ENCODE data around the gene JOSD1. TPM values are rescaled to one million over a fixed set of nuclear protein-coding genes. Genes with fewer than 3 reads are reported as not detected.
A peak's percentile ranks its signal among the peaks of the same experiment; 100 is the strongest.

Gene JOSD1
- total and polyA plus RNA-seq, 5 donors from 2014 or later: 8.7 to 205 (median 11.1) TPM

GRCh38 chr22:38681582-38682335, 19.0 kb downstream of the JOSD1 start, which contains the start of gene TOMM22:
Gene TOMM22, plus strand, starts transcription at chr22:38681957. Its CDS starts 22 bp downstream, at chr22:38681979.
- DNase-seq (peak; percentile 77 to 89 (median 83)), ATAC-seq (ENCODE audit: low read depth in 2 of 2) (peak; percentile 90 to 92)
- H3K27me3 Mint-ChIP-seq: peaks cover 5% of the 10 kb centered on the region
- peak within 1 kb of the TSS; percentile 97 to 99 (median 97) for H3K27ac Mint-ChIP-seq
- Histone ChIP-seq H3K27ac (ENCODE audit: insufficient read depth, low read length, poor library complexity, severe bottlenecking) (peak within 1 kb of the TSS; percentile 85), H3K36me3 (ENCODE audit: control insufficient read depth, insufficient read depth, low read length) (peaks cover 33% of the 10 kb centered on the region), H3K9me3 (ENCODE audit: control insufficient read depth in 2 of 2, low read length in 2 of 2) (no peaks in the 10 kb centered on the region), H3K4me1 (ENCODE audit: control insufficient read depth, insufficient read depth, low read length, poor library complexity, severe bottlenecking) (peaks cover 17% of the 10 kb centered on the region), H3K27me3 (ENCODE audit: control insufficient read depth, insufficient read depth, low read length) (no peaks in the 10 kb centered on the region), H3K4me3 (ENCODE audit: low read depth, low read length) (peak within 1 kb of the TSS; percentile 89)
- no peaks in the 10 kb centered on the region for H3K9me3 Mint-ChIP-seq
- H3K4me1 Mint-ChIP-seq: peaks cover 6 to 21% (median 15%) of the 10 kb centered on the region in 4 donors
- peak within 1 kb of the TSS; percentile 98 to 100 (median 98) for H3K4me3 Mint-ChIP-seq
- H3K36me3 Mint-ChIP-seq: peaks cover 11% of the 10 kb centered on the region

GRCh38 chr22:38675833-38676232, 24.9 kb downstream of the JOSD1 start:
- Histone ChIP-seq H3K9me3 (ENCODE audit: control insufficient read depth in 2 of 2, low read length in 2 of 2) (no peaks in the 10 kb centered on the region), H3K36me3 (ENCODE audit: control insufficient read depth, insufficient read depth, low read length) (peaks cover 18% of the 10 kb centered on the region), H3K4me3 (ENCODE audit: low read depth, low read length) (no peak overlapping the region), H3K27me3 (ENCODE audit: control insufficient read depth, insufficient read depth, low read length) (no peaks in the 10 kb centered on the region), H3K4me1 (ENCODE audit: control insufficient read depth, insufficient read depth, low read length, poor library complexity, severe bottlenecking) (no peaks in the 10 kb centered on the region), H3K27ac (ENCODE audit: insufficient read depth, low read length, poor library complexity, severe bottlenecking) (no peak overlapping the region)
- no peak for ATAC-seq (ENCODE audit: low read depth in 2 of 2)
- no peak for DNase-seq
- H3K9me3 Mint-ChIP-seq: no peaks in the 10 kb centered on the region
- peak overlapping the region in 2 of 3 donors; percentile 49 to 73 for H3K27ac Mint-ChIP-seq
- H3K27me3 Mint-ChIP-seq: peaks cover 5% of the 10 kb centered on the region
- peaks cover 18% of the 10 kb centered on the region for H3K36me3 Mint-ChIP-seq
- peaks cover 0 to 2% (median 0%) of the 10 kb centered on the region in 4 donors for H3K4me1 Mint-ChIP-seq
- H3K4me3 Mint-ChIP-seq: no peak overlapping the region

GRCh38 chr22:38674888-38675287, 25.9 kb downstream of the JOSD1 start:
- Mint-ChIP-seq H3K4me1 (peaks cover 0 to 2% (median under 1%) of the 10 kb centered on the region in 4 donors), H3K27ac (peak overlapping the region in 1 of 3 donors; percentile 23), H3K36me3 (peaks cover 22% of the 10 kb centered on the region), H3K9me3 (no peaks in the 10 kb centered on the region), H3K27me3 (peaks cover 5% of the 10 kb centered on the region), H3K4me3 (no peak overlapping the region)
- Histone ChIP-seq H3K36me3 (ENCODE audit: control insufficient read depth, insufficient read depth, low read length) (peaks cover 21% of the 10 kb centered on the region), H3K27me3 (ENCODE audit: control insufficient read depth, insufficient read depth, low read length) (no peaks in the 10 kb centered on the region), H3K4me3 (ENCODE audit: low read depth, low read length) (no peak overlapping the region), H3K9me3 (ENCODE audit: control insufficient read depth in 2 of 2, low read length in 2 of 2) (no peaks in the 10 kb centered on the region), H3K27ac (ENCODE audit: insufficient read depth, low read length, poor library complexity, severe bottlenecking) (no peak overlapping the region), H3K4me1 (ENCODE audit: control insufficient read depth, insufficient read depth, low read length, poor library complexity, severe bottlenecking) (no peaks in the 10 kb centered on the region)
- DNase-seq: no peak
- ATAC-seq (ENCODE audit: low read depth in 2 of 2): no peak

- peak overlapping the region; percentile 96 for H3K4me3 ChIP-seq (ENCODE audit: low read depth, low read length)
- no peaks in the 10 kb centered on the region for H3K36me3 Mint-ChIP-seq
- peaks cover 4% of the 10 kb centered on the region for H3K27me3 Mint-ChIP-seq
- H3K9me3 ChIP-seq (ENCODE audit: control insufficient read depth in 2 of 2, low read length in 2 of 2): no peaks in the 10 kb centered on the region
- peak overlapping the region; percentile 93 to 100 (median 96) for H3K4me3 Mint-ChIP-seq
- peak overlapping the region; percentile 35 to 95 (median 95) for H3K27ac Mint-ChIP-seq
- H3K4me1 ChIP-seq (ENCODE audit: control insufficient read depth, insufficient read depth, low read length, poor library complexity, severe bottlenecking): peaks cover 21% of the 10 kb centered on the region
- no peaks in the 10 kb centered on the region for H3K27me3 ChIP-seq (ENCODE audit: control insufficient read depth, insufficient read depth, low read length)
- no peaks in the 10 kb centered on the region for H3K9me3 Mint-ChIP-seq
- H3K4me1 Mint-ChIP-seq: peaks cover 7 to 38% (median 17%) of the 10 kb centered on the region in 4 donors
- H3K36me3 ChIP-seq (ENCODE audit: control insufficient read depth, insufficient read depth, low read length): no peaks in the 10 kb centered on the region
- ATAC-seq (ENCODE audit: low read depth in 2 of 2) (peak in 1 of 2 donors; percentile 19), DNase-seq (peak in 2 of 3 donors; percentile 20 to 57)
- H3K27ac ChIP-seq (ENCODE audit: insufficient read depth, low read length, poor library complexity, severe bottlenecking): peak overlapping the region; percentile 88
Measured at GRCh38 chr22:38657045-38657909, 43.5 kb downstream of the JOSD1 start.

GRCh38 chr22:38656256-38657044, 44.3 kb downstream of the JOSD1 start, which contains the start of the genes CBY1 and FAM227A:
Gene CBY1, plus strand, starts transcription at chr22:38656638. Its CDS starts 11,417 bp downstream, at chr22:38668055.
Gene FAM227A, minus strand, starts transcription at chr22:38656392. Its CDS starts 6,224 bp downstream, at chr22:38650168.
- no peaks in the 10 kb centered on the region for H3K36me3 Mint-ChIP-seq
- peaks cover 7 to 38% (median 17%) of the 10 kb centered on the region in 4 donors for H3K4me1 Mint-ChIP-seq
- DNase-seq (peak; percentile 79 to 86 (median 84)), ATAC-seq (ENCODE audit: low read depth in 2 of 2) (peak; percentile 76 to 79)
- H3K9me3 Mint-ChIP-seq: no peaks in the 10 kb centered on the region
- H3K4me3 Mint-ChIP-seq: peak within 1 kb of the TSS; percentile 93 to 100 (median 96)
- H3K4me1 ChIP-seq (ENCODE audit: control insufficient read depth, insufficient read depth, low read length, poor library complexity, severe bottlenecking): peaks cover 21% of the 10 kb centered on the region
- H3K27me3 Mint-ChIP-seq: peaks cover 4% of the 10 kb centered on the region
- no peaks in the 10 kb centered on the region for H3K9me3 ChIP-seq (ENCODE audit: control insufficient read depth in 2 of 2, low read length in 2 of 2)
- no peaks in the 10 kb centered on the region for H3K27me3 ChIP-seq (ENCODE audit: control insufficient read depth, insufficient read depth, low read length)
- no peaks in the 10 kb centered on the region for H3K36me3 ChIP-seq (ENCODE audit: control insufficient read depth, insufficient read depth, low read length)
- H3K27ac ChIP-seq (ENCODE audit: insufficient read depth, low read length, poor library complexity, severe bottlenecking): peak within 1 kb of the TSS; percentile 88
- H3K27ac Mint-ChIP-seq: peak within 1 kb of the TSS; percentile 95 to 96 (median 95)
- H3K4me3 ChIP-seq (ENCODE audit: low read depth, low read length): peak within 1 kb of the TSS; percentile 96

GRCh38 chr22:38655519-38656255, 45.1 kb downstream of the JOSD1 start:
- DNase-seq (no peak), ATAC-seq (ENCODE audit: low read depth in 2 of 2) (no peak)
- H3K27ac ChIP-seq (ENCODE audit: insufficient read depth, low read length, poor library complexity, severe bottlenecking): peak overlapping the region; percentile 88
- H3K9me3 ChIP-seq (ENCODE audit: control insufficient read depth in 2 of 2, low read length in 2 of 2): no peaks in the 10 kb centered on the region
- H3K4me1 Mint-ChIP-seq: peaks cover 7 to 38% (median 17%) of the 10 kb centered on the region in 4 donors
- H3K27me3 Mint-ChIP-seq: peaks cover 4% of the 10 kb centered on the region
- no peaks in the 10 kb centered on the region for H3K27me3 ChIP-seq (ENCODE audit: control insufficient read depth, insufficient read depth, low read length)
- no peaks in the 10 kb centered on the region for H3K9me3 Mint-ChIP-seq
- H3K36me3 Mint-ChIP-seq: no peaks in the 10 kb centered on the region
- H3K4me1 ChIP-seq (ENCODE audit: control insufficient read depth, insufficient read depth, low read length, poor library complexity, severe bottlenecking): peaks cover 21% of the 10 kb centered on the region
- peak overlapping the region; percentile 96 for H3K4me3 ChIP-seq (ENCODE audit: low read depth, low read length)
- peak overlapping the region; percentile 93 to 100 (median 96) for H3K4me3 Mint-ChIP-seq
- H3K27ac Mint-ChIP-seq: peak overlapping the region in 2 of 3 donors; percentile 95
- no peaks in the 10 kb centered on the region for H3K36me3 ChIP-seq (ENCODE audit: control insufficient read depth, insufficient read depth, low read length)

Measured in CD4-positive, CD25-positive, alpha-beta regulatory T cell (primary cell).